Panc1 (cell line): Measurements from ENCODE around the gene CWC27.

ENCODE experiments used
- SIN3A ChIP-seq: IDR thresholded peaks from 2 replicates; pipeline ENCODE4 v1.6.1; 2012; ENCODE audit warnings: low read depth, mild to moderate bottlenecking, low read length, moderate library complexity, borderline replicate concordance; ENCODE audit not compliant: insufficient read depth
- TF ChIP-seq, protein P1 (sequence below): fragments of 450-650 bp; IDR thresholded peaks from 2 replicates; pipeline ENCODE4 v1.5.1; 2017; ENCODE audit warnings: mild to moderate bottlenecking

DNA sequence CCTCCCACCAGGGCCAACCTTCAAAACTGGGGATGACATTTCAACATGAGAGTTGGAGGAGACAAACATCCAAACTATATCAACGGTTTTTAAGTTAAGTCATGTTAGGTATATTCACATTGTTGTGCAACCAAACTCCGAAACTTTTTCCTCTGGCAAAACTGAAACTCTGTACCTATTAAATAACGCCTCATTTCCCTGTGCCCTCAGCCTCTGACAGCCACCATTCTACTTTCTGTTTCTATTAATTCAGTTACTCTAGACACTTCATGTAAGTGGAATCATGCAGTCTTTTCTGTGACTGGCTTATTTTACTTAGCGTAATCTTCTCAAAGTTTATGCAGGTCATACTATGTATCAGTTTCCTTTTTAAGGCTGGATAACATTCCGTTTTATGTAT is 85.0 kb downstream of the CWC27 start:
- TF ChIP-seq, protein P1, sequence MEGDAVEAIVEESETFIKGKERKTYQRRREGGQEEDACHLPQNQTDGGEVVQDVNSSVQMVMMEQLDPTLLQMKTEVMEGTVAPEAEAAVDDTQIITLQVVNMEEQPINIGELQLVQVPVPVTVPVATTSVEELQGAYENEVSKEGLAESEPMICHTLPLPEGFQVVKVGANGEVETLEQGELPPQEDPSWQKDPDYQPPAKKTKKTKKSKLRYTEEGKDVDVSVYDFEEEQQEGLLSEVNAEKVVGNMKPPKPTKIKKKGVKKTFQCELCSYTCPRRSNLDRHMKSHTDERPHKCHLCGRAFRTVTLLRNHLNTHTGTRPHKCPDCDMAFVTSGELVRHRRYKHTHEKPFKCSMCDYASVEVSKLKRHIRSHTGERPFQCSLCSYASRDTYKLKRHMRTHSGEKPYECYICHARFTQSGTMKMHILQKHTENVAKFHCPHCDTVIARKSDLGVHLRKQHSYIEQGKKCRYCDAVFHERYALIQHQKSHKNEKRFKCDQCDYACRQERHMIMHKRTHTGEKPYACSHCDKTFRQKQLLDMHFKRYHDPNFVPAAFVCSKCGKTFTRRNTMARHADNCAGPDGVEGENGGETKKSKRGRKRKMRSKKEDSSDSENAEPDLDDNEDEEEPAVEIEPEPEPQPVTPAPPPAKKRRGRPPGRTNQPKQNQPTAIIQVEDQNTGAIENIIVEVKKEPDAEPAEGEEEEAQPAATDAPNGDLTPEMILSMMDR: no peak
- no peak for TF ChIP-seq SIN3A
